Mesenchymal stem cell (in vitro differentiated cells and primary cell): ENCODE measurements around the gene TMUB1.

Source experiments
- DNase-seq: peaks from one replicate; pipeline ENCODE4 v3.0.0-alpha.2; 2013
- H2AFZ ChIP-seq: one replicate; pipeline ENCODE4 v1.6.1; 2013; ENCODE audit warnings: low read depth, mild to moderate bottlenecking, control low read depth, inconsistent platforms, low read length, moderate library complexity
- H2AK5ac ChIP-seq: 2 replicates; pipeline ENCODE4 v1.6.1; 2013; ENCODE audit warnings: low read length, moderate library complexity, mild to moderate bottlenecking, inconsistent platforms; ENCODE audit not compliant: severe bottlenecking
- H2BK120ac ChIP-seq: one replicate; pipeline ENCODE4 v1.6.1; 2013; ENCODE audit warnings: low read depth, mild to moderate bottlenecking, inconsistent platforms, low read length, moderate library complexity
- H2BK12ac ChIP-seq, 2 experiments: one replicate each; pipeline ENCODE4 v1.6.1; 2013; ENCODE audit warnings: inconsistent platforms in 2 of 2, low read length in 2 of 2, mild to moderate bottlenecking in 2 of 2, moderate library complexity in 2 of 2, control low read depth in 1 of 2
- H2BK15ac ChIP-seq: one replicate; pipeline ENCODE4 v1.6.1; 2013; ENCODE audit warnings: mild to moderate bottlenecking, low read depth, inconsistent platforms; ENCODE audit not compliant: poor library complexity, severe bottlenecking
- H2BK5ac ChIP-seq: 2 replicates; pipeline ENCODE4 v1.6.1; 2013; ENCODE audit warnings: low read depth, mild to moderate bottlenecking, low read length, control low read depth, inconsistent platforms; ENCODE audit not compliant: poor library complexity, severe bottlenecking
- H3K14ac ChIP-seq, 2 experiments: one replicate each; pipeline ENCODE4 v1.6.1; 2013; ENCODE audit warnings: inconsistent platforms in 2 of 2, low read length in 2 of 2, control low read depth in 1 of 2, mild to moderate bottlenecking in 1 of 2, moderate library complexity in 1 of 2
- H3K18ac ChIP-seq, 2 experiments: one replicate each; pipeline ENCODE4 v1.6.1; 2013; ENCODE audit warnings: inconsistent platforms in 2 of 2, low read length in 2 of 2, control low read depth in 1 of 2, low read depth in 1 of 2, mild to moderate bottlenecking in 1 of 2
- H3K23ac ChIP-seq, 2 experiments: one replicate each; pipeline ENCODE4 v1.6.1; 2013; ENCODE audit warnings: inconsistent platforms in 2 of 2, low read length in 2 of 2, mild to moderate bottlenecking in 2 of 2, moderate library complexity in 2 of 2, control low read depth in 1 of 2
- H3K27ac ChIP-seq: 2 replicates; pipeline ENCODE4 v1.5.1; 2013; ENCODE audit warnings: mild to moderate bottlenecking, moderate library complexity, low read length, control low read depth, inconsistent platforms; ENCODE audit not compliant: poor library complexity, severe bottlenecking
- H3K27me3 ChIP-seq, 2 experiments: 2 replicates each; pipeline versions ENCODE4 v1.6.1 to v1.7.0; 2013; ENCODE audit warnings: low read length in 2 of 2, mild to moderate bottlenecking in 2 of 2, moderate library complexity in 2 of 2, control low read depth in 1 of 2, inconsistent platforms in 1 of 2; ENCODE audit not compliant: control insufficient read depth in 1 of 2, insufficient read depth in 1 of 2
- H3K36me3 ChIP-seq, 2 experiments: 2 replicates each; pipeline versions ENCODE4 v1.6.1 to v1.7.0; 2013; ENCODE audit warnings: low read length in 2 of 2, control low read depth in 1 of 2, inconsistent platforms in 1 of 2, low read depth in 1 of 2, mild to moderate bottlenecking in 1 of 2; ENCODE audit not compliant: insufficient read depth in 2 of 2, control insufficient read depth in 1 of 2
- H3K4ac ChIP-seq, 2 experiments: one replicate each; pipeline ENCODE4 v1.6.1; 2013; ENCODE audit warnings: inconsistent platforms in 2 of 2, low read length in 2 of 2, mild to moderate bottlenecking in 2 of 2, moderate library complexity in 2 of 2, control low read depth in 1 of 2, low read depth in 1 of 2
- H3K4me1 ChIP-seq: 2 replicates; pipeline ENCODE4 v1.6.1; 2013; ENCODE audit warnings: low read depth, low read length, control low read depth; ENCODE audit not compliant: control insufficient read depth, insufficient read depth
- H3K4me2 ChIP-seq: 2 replicates; pipeline ENCODE4 v1.6.1; 2013; ENCODE audit warnings: low read length, mild to moderate bottlenecking, inconsistent platforms; ENCODE audit not compliant: poor library complexity, severe bottlenecking
- H3K4me3 ChIP-seq, 2 experiments: 2 replicates each; pipeline versions ENCODE4 v1.5.1 to v1.7.0; 2013; ENCODE audit warnings: low read length in 2 of 2, mild to moderate bottlenecking in 2 of 2, control low read depth in 1 of 2, low read depth in 1 of 2; ENCODE audit not compliant: insufficient read depth in 1 of 2
- H3K79me1 ChIP-seq: replicated peaks from 2 replicates; pipeline ENCODE4 v1.6.1; 2013; ENCODE audit warnings: mild to moderate bottlenecking, control low read depth, low read length, inconsistent platforms; ENCODE audit not compliant: poor library complexity, severe bottlenecking
- H3K9ac ChIP-seq: 2 replicates; pipeline ENCODE4 v1.7.0; 2013; ENCODE audit warnings: mild to moderate bottlenecking, low read length, moderate library complexity
- H3K9me3 ChIP-seq: 2 replicates; pipeline ENCODE4 v1.7.0; 2013; ENCODE audit warnings: mild to moderate bottlenecking, low read length; ENCODE audit not compliant: control insufficient read depth
- H4K8ac ChIP-seq: one replicate; pipeline ENCODE4 v1.6.1; 2013; ENCODE audit warnings: inconsistent platforms, mild to moderate bottlenecking, low read length, moderate library complexity
- H4K91ac ChIP-seq: one replicate; pipeline ENCODE4 v1.6.1; 2013; ENCODE audit warnings: mild to moderate bottlenecking, low read length, inconsistent platforms
- WGBS: methylation state at CpG from one replicate; pipeline ENCODE4 v1.1.7; 2013; ENCODE audit warnings: mixed read lengths; 5-methylcytosine and 5-hydroxymethylcytosine counted together

Gene TMUB1

DNA sequence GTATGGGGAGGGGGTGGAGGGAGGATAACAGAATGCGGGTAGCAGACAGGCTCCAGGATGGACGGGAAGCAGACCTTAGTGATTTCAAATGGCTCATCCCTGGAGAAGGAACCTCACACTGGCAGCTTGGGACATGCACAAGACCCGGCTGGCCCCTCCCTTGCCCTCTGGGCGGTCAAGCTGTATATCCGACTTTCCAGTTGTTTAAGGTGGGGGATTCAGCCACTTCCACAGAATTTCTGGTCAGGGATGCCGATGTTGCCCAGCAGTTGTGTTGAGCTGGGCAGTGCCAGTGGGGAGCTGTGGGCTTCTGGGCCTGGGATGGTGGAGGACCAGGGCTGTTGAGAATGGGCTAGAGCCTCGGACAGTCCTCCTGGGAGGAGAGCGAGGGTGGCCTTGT, 45.4 kb upstream of the TMUB1 start:
- WGBS: 90% methylated on average over 6 of the region's 8 CpGs
- no peak overlapping the region for H3K23ac ChIP-seq

DNA sequence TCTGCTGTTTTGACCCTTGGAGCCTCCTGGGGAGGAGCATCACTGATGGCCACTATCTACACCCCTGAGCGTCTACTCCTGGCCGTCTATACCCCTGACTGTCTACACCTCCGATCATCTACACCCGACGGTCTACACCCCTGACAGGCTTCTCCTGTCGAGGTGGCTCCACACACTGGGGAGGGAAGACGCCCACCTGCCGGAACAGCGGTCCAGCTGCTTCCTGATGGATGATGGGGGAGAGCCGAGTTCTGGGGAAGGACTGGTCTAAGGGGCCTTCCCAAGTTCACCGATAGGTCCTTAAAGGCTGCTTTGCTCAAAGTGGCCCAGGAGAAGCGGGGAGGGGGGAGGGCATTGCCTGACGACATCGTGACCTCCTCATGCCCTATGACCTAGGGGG, 44.9 kb upstream of the TMUB1 start:
- no peak overlapping the region for H3K23ac ChIP-seq
- no peaks in the 10 kb centered on the region for H3K9me3 ChIP-seq
- H3K4me1 ChIP-seq: peaks cover 24% of the 10 kb centered on the region
- no peak overlapping the region for H2AFZ ChIP-seq
- H2BK5ac ChIP-seq: no peak overlapping the region
- no peak overlapping the region for H2AK5ac ChIP-seq
- H3K4me3 ChIP-seq: no peak overlapping the region
- no peak overlapping the region for H3K9ac ChIP-seq
- no peak overlapping the region for H3K4ac ChIP-seq
- H3K27ac ChIP-seq: no peak overlapping the region
- DNase-seq: no peak
- H2BK15ac ChIP-seq: no peak overlapping the region
- WGBS: 92% methylated on average over 14 of the region's 14 CpGs
- no peak overlapping the region for H3K18ac ChIP-seq
- H3K36me3 ChIP-seq: peaks cover 85% of the 10 kb centered on the region in 2 experiments
- no peak overlapping the region for H4K8ac ChIP-seq
- H3K14ac ChIP-seq: no peak overlapping the region
- H3K79me1 ChIP-seq: peaks cover 52% of the 10 kb centered on the region
- H2BK120ac ChIP-seq: no peak overlapping the region
- H2BK12ac ChIP-seq: no peak overlapping the region
- H3K27me3 ChIP-seq: no peaks in the 10 kb centered on the region
- no peak overlapping the region for H3K4me2 ChIP-seq
- no peak overlapping the region for H4K91ac ChIP-seq

More for the DNA sequence above, 45.4 kb upstream of the TMUB1 start:
- H3K4me3 ChIP-seq: no peak overlapping the region
- H3K36me3 ChIP-seq: peaks cover 84 to 85% of the 10 kb centered on the region in 2 experiments
- H3K4me1 ChIP-seq: peaks cover 24% of the 10 kb centered on the region
- no peak overlapping the region for H2AFZ ChIP-seq
- no peak for DNase-seq
- peaks cover 47% of the 10 kb centered on the region for H3K79me1 ChIP-seq
- no peak overlapping the region for H4K8ac ChIP-seq
- no peak overlapping the region for H2BK5ac ChIP-seq
- no peak overlapping the region for H3K27ac ChIP-seq
- H2AK5ac ChIP-seq: no peak overlapping the region
- H3K9ac ChIP-seq: no peak overlapping the region
- H2BK12ac ChIP-seq: no peak overlapping the region
- no peak overlapping the region for H2BK120ac ChIP-seq
- no peaks in the 10 kb centered on the region for H3K9me3 ChIP-seq
- H3K27me3 ChIP-seq: no peaks in the 10 kb centered on the region
- H3K18ac ChIP-seq: no peak overlapping the region
- no peak overlapping the region for H2BK15ac ChIP-seq
- no peak overlapping the region for H3K4ac ChIP-seq
- no peak overlapping the region for H3K4me2 ChIP-seq
- no peak overlapping the region for H3K14ac ChIP-seq
- no peak overlapping the region for H4K91ac ChIP-seq

DNA sequence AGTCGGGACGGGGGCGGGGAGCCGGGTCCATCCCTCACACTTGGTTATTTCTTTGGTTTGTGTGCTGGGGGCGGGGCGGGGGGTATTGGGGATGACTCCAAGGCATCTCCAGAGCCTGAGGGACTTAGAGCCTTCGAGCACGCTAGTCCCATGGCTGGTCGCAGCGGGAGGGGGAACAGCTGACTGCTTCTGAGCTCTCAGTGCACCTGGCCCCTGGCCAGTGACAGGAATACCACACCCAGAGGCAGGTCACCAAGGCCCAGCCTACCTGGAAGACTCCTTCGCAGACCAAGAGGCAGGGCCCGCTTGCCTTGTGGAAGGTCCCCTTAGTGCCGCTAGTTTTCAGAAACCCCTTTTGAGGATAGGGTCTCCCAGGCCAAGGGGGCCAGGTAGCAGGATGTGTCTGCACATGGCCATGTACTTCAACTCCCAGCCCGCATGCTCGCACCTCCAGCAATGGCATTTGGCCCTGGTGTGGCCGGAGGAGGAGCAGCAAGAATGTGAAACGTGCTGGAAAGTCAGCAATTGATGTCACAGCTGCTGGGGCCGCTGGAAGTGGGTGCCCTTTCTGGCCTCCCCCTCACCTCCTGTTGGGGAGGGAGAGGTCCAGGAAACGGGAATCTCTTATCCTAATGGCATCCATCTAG, 43.3 kb upstream of the TMUB1 start:
- no peaks in the 10 kb centered on the region for H3K9me3 ChIP-seq
- H2AFZ ChIP-seq: no peak overlapping the region
- peaks cover 24% of the 10 kb centered on the region for H3K4me1 ChIP-seq
- H2BK120ac ChIP-seq: no peak overlapping the region
- H3K14ac ChIP-seq: no peak overlapping the region
- peak overlapping the region; percentile 34 for H4K91ac ChIP-seq
- no peak overlapping the region for H2BK5ac ChIP-seq
- peak overlapping the region; percentile 41 for H4K8ac ChIP-seq
- no peaks in the 10 kb centered on the region for H3K27me3 ChIP-seq
- H3K4me3 ChIP-seq: no peak overlapping the region
- H2AK5ac ChIP-seq: no peak overlapping the region
- WGBS: 63% methylated on average over 17 of the region's 19 CpGs
- H3K18ac ChIP-seq: no peak overlapping the region
- no peak overlapping the region for H3K27ac ChIP-seq
- H3K36me3 ChIP-seq: peaks cover 74 to 85% of the 10 kb centered on the region in 2 experiments
- no peak overlapping the region for H3K23ac ChIP-seq
- H2BK12ac ChIP-seq: no peak overlapping the region
- no peak overlapping the region for H3K4ac ChIP-seq
- DNase-seq: no peak
- peaks cover 49% of the 10 kb centered on the region for H3K79me1 ChIP-seq
- H3K9ac ChIP-seq: no peak overlapping the region
- no peak overlapping the region for H2BK15ac ChIP-seq
- H3K4me2 ChIP-seq: no peak overlapping the region

DNA sequence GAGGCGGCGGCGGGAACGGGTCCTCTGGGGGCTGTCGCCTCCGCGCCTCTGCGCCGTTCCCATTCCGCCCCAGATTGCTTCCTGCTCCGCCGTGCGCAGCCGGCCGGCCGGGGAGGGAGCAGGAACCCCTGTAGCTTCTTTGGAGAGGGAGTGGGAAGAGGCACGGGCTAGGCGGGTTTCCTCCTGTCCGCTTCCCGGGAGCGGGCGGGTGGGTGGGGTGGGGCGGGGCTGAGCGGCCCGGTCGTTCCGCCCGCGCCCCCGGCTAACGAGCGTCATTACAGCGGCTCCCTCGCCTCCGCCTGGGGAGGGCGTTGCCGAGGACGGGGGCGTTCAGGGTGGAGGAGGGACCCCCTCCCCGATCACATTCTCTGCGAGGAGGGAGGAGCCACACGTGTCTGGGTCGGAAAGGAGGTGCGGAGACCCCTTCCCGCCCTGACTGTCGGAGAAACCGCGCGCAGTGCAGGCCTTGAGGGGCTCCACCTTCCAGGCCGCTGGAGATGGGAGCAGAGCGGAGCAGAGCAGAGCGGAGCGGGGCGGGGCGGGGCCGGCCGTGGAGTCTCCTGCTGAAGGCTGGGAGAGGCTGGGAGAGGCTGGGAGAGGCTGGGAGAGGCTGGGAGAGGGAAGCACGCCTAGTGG, 42.7 kb upstream of the TMUB1 start:
- peak overlapping the region; percentile 50 to 68 for H3K4me3 ChIP-seq
- H2BK15ac ChIP-seq: no peak overlapping the region
- WGBS: 7% methylated on average over 34 of the region's 58 CpGs
- no peak overlapping the region for H2AFZ ChIP-seq
- H3K4me1 ChIP-seq: peaks cover 24% of the 10 kb centered on the region
- H3K18ac ChIP-seq: peak overlapping the region in 1 of 2 experiments; percentile 61
- no peaks in the 10 kb centered on the region for H3K27me3 ChIP-seq
- H4K8ac ChIP-seq: no peak overlapping the region
- no peak for DNase-seq
- no peak overlapping the region for H2BK120ac ChIP-seq
- H2BK5ac ChIP-seq: no peak overlapping the region
- H3K27ac ChIP-seq: no peak overlapping the region
- H4K91ac ChIP-seq: no peak overlapping the region
- H3K4me2 ChIP-seq: peak overlapping the region; percentile 96
- peaks cover 47% of the 10 kb centered on the region for H3K79me1 ChIP-seq
- no peaks in the 10 kb centered on the region for H3K9me3 ChIP-seq
- no peak overlapping the region for H2BK12ac ChIP-seq
- H3K23ac ChIP-seq: no peak overlapping the region
- H3K14ac ChIP-seq: peak overlapping the region in 1 of 2 experiments; percentile 76
- H2AK5ac ChIP-seq: no peak overlapping the region
- peaks cover 74 to 85% of the 10 kb centered on the region in 2 experiments for H3K36me3 ChIP-seq
- peak overlapping the region in 1 of 2 experiments; percentile 45 for H3K4ac ChIP-seq
- peak overlapping the region; percentile 26 for H3K9ac ChIP-seq
